SK-N-MC (cell line): ENCODE measurements around the gene E2F3.

Source experiments
- DNase-seq: peaks from one replicate; pipeline ENCODE4 v3.0.0-alpha.2; 2011; ENCODE audit warnings: low read depth, low spot score
- H3K27ac ChIP-seq: fragments of 200-600 bp; sonication (generic); 2 replicates; pipeline ENCODE4 v1.5.1; 2016; ENCODE audit warnings: mixed run types
- H3K36me3 ChIP-seq: fragments of 200-600 bp; sonication (generic); 2 replicates; pipeline ENCODE4 v1.6.1; 2017; ENCODE audit warnings: antibody characterized with exemption, low read length, mixed read lengths; ENCODE audit not compliant: insufficient read depth
- H3K4me3 ChIP-seq: fragments of 200-600 bp; sonication (generic); 2 replicates; pipeline ENCODE4 v1.5.1; 2016
- H3K9ac ChIP-seq: fragments of 200-600 bp; sonication (generic); 2 replicates; pipeline ENCODE4 v1.8.0; 2017; ENCODE audit warnings: mixed run types, mixed read lengths; ENCODE audit not compliant: insufficient read length
- H3K9me3 ChIP-seq: fragments of 200-600 bp; sonication (generic); 2 replicates; pipeline ENCODE4 v1.6.1; 2017; ENCODE audit warnings: low read depth, mild to moderate bottlenecking, antibody characterized with exemption, low read length, moderate library complexity, mixed read lengths
- EZH2 ChIP-seq: fragments of 200-600 bp; sonication (generic); IDR thresholded peaks from one replicate; pipeline ENCODE4 v1.6.1; 2017; ENCODE audit warnings: antibody characterized with exemption
- FOXP2 ChIP-seq: optimal IDR thresholded peaks from 2 replicates; pipeline ENCODE3; 2011; ENCODE audit warnings: mild to moderate bottlenecking, moderate library complexity; ENCODE audit not compliant: insufficient read depth; ENCODE audit errors: extremely low read length, control extremely low read depth
- POLR2AphosphoS5 ChIP-seq: IDR thresholded peaks from 2 replicates; pipeline ENCODE4 v1.6.1; 2012; ENCODE audit warnings: mild to moderate bottlenecking, low read depth, low read length, borderline replicate concordance

The E2F3 gene

GRCh38 chr6:20448828-20449227 is 47.1 kb downstream of the E2F3 start:
- Histone ChIP-seq H3K9me3 (no peaks in the 10 kb centered on the region), H3K4me3 (no peak overlapping the region), H3K36me3 (peaks cover 41% of the 10 kb centered on the region), H3K27ac (no peak overlapping the region), H3K9ac (no peak overlapping the region)
- DNase-seq: no peak
- TF ChIP-seq EZH2 (no peak), FOXP2 (no peak), POLR2AphosphoS5 (no peak)

GRCh38 chr6:20454204-20454824 is 52.6 kb downstream of the E2F3 start:
- no peak overlapping the region for H3K4me3 ChIP-seq
- no peaks in the 10 kb centered on the region for H3K9me3 ChIP-seq
- H3K36me3 ChIP-seq: peaks cover 39% of the 10 kb centered on the region
- TF ChIP-seq POLR2AphosphoS5 (no peak), EZH2 (no peak)
- H3K27ac ChIP-seq: no peak overlapping the region
- DNase-seq: no peak
- H3K9ac ChIP-seq: no peak overlapping the region

GRCh38 chr6:20455251-20455940 is 53.7 kb downstream of the E2F3 start:
- no peak overlapping the region for H3K4me3 ChIP-seq
- no peak overlapping the region for H3K27ac ChIP-seq
- no peaks in the 10 kb centered on the region for H3K9me3 ChIP-seq
- peaks cover 48% of the 10 kb centered on the region for H3K36me3 ChIP-seq
- TF ChIP-seq POLR2AphosphoS5: no peak
- no peak for TF ChIP-seq EZH2
- no peak for TF ChIP-seq FOXP2
- DNase-seq: no peak
- H3K9ac ChIP-seq: no peak overlapping the region

GRCh38 chr6:20458027-20458894 is 56.6 kb downstream of the E2F3 start:
- TF ChIP-seq POLR2AphosphoS5 (no peak), FOXP2 (no peak), EZH2 (no peak)
- Histone ChIP-seq H3K36me3 (peaks cover 47% of the 10 kb centered on the region), H3K27ac (no peak overlapping the region)

GRCh38 chr6:20459682-20460081 is 58.0 kb downstream of the E2F3 start:
- H3K9me3 ChIP-seq: no peaks in the 10 kb centered on the region
- H3K27ac ChIP-seq: no peak overlapping the region
- TF ChIP-seq EZH2 (no peak), FOXP2 (no peak), POLR2AphosphoS5 (no peak)
- H3K36me3 ChIP-seq: peaks cover 44% of the 10 kb centered on the region
- H3K9ac ChIP-seq: no peak overlapping the region
- H3K4me3 ChIP-seq: no peak overlapping the region
- DNase-seq: no peak

More at GRCh38 chr6:20458027-20458894, 56.6 kb downstream of the E2F3 start:
- no peak overlapping the region for H3K9ac ChIP-seq
- H3K4me3 ChIP-seq: no peak overlapping the region
- no peak for DNase-seq
- H3K9me3 ChIP-seq: no peaks in the 10 kb centered on the region

- Histone ChIP-seq H3K9ac (no peak overlapping the region), H3K36me3 (peaks cover 46% of the 10 kb centered on the region), H3K4me3 (no peak overlapping the region), H3K27ac (no peak overlapping the region), H3K9me3 (no peaks in the 10 kb centered on the region)
- DNase-seq: no peak
- TF ChIP-seq EZH2 (no peak), FOXP2 (no peak), POLR2AphosphoS5 (no peak)
Measured at GRCh38 chr6:20461576-20461975, 59.9 kb downstream of the E2F3 start.

GRCh38 chr6:20463396-20463795 is 61.7 kb downstream of the E2F3 start:
- no peak overlapping the region for H3K4me3 ChIP-seq
- no peak for TF ChIP-seq POLR2AphosphoS5
- no peak for TF ChIP-seq FOXP2
- TF ChIP-seq EZH2: no peak
- no peak overlapping the region for H3K27ac ChIP-seq
- H3K9ac ChIP-seq: no peak overlapping the region
- DNase-seq: no peak
- no peaks in the 10 kb centered on the region for H3K9me3 ChIP-seq
- H3K36me3 ChIP-seq: peaks cover 51% of the 10 kb centered on the region

GRCh38 chr6:20464041-20464440 is 62.4 kb downstream of the E2F3 start:
- Histone ChIP-seq H3K9ac (no peak overlapping the region), H3K27ac (no peak overlapping the region), H3K9me3 (no peaks in the 10 kb centered on the region), H3K36me3 (peaks cover 49% of the 10 kb centered on the region), H3K4me3 (no peak overlapping the region)
- TF ChIP-seq FOXP2 (no peak), POLR2AphosphoS5 (no peak), EZH2 (no peak)
- no peak for DNase-seq
